Heart right ventricle (tissue), 16 donors: ENCODE data around the gene MGAT5B. TPM values are rescaled to one million over a fixed set of nuclear protein-coding genes. Genes with fewer than 3 reads are reported as not detected.
"Not testable (repeated sequence)": the region's sequence is repeated elsewhere in the genome, so short reads cannot be mapped to it uniquely, and the experiment has no call there.

ENCODE experiments used
- ATAC-seq, 8 donors: fragments of 200-7000 bp; cut with Tn5 transposase; one replicate each; pipeline ENCODE4 v1.9.1; 2020; ENCODE audit warnings: mild to moderate bottlenecking in 8 of 8, moderate library complexity in 8 of 8, moderate number of reproducible peaks in 1 of 8
- DNase-seq, 2 donors: peaks; one replicate each; pipeline ENCODE4 v3.0.0-alpha.2; 2020
- H3K27ac ChIP-seq, 10 donors: fragments of 200-600 bp; sonication (generic) in 2 of 10; one replicate each; pipeline versions ENCODE4 v1.5.0 to v1.8.0; 2020 to 2022; ENCODE audit warnings: mild to moderate bottlenecking in 3 of 10
- H3K27me3 ChIP-seq, 7 donors: fragments of 200-600 bp; one replicate each; pipeline ENCODE4 v1.8.0; 2021 to 2022; ENCODE audit warnings: mild to moderate bottlenecking in 2 of 7
- H3K36me3 ChIP-seq, 9 donors: fragments of 200-600 bp; sonication (generic) in 1 of 9; one replicate each; pipeline versions ENCODE4 v1.5.0 to v1.8.0; 2020 to 2022; ENCODE audit warnings: mild to moderate bottlenecking in 2 of 9
- H3K4me1 ChIP-seq, 9 donors: fragments of 200-600 bp; sonication (generic) in 1 of 9; one replicate each; pipeline versions ENCODE4 v1.5.0 to v1.8.0; 2020 to 2022; ENCODE audit warnings: mild to moderate bottlenecking in 4 of 9
- H3K4me3 ChIP-seq, 10 donors: fragments of 200-600 bp; sonication (generic) in 2 of 10; one replicate each; pipeline versions ENCODE4 v1.5.0 to v1.8.0; 2020 to 2022; ENCODE audit warnings: mild to moderate bottlenecking in 7 of 10, moderate library complexity in 2 of 10
- H3K9me3 ChIP-seq, 11 donors: fragments of 200-600 bp in 10 of 11; sonication (generic) in 2 of 11; one replicate each; pipeline versions ENCODE4 v1.5.0 to v1.8.0; 2013 to 2022; ENCODE audit warnings: mild to moderate bottlenecking in 2 of 11, control low read depth in 1 of 11, moderate library complexity in 1 of 11
- WGBS, 2 donors: extraction: QIAGEN DNeasy Blood & Tissue Kit; methylation state at CpG; one replicate each; pipeline ENCODE4 v1.1.7; 2013; ENCODE audit warnings: inconsistent platforms in 1 of 2; 5-methylcytosine and 5-hydroxymethylcytosine counted together
- intact Hi-C, 10 donors: fragments of 100-400 bp; cut with DNase I; formaldehyde crosslinking; loops; one replicate each; pipeline versions ENCODE4 v1.11.1 to v1.14.2; 2022
- polyA plus RNA-seq, 2 donors: library from polyadenylated mRNA; stranded (reverse); fragments of 200-250 nt; gene quantifications; one replicate each; pipeline ENCODE4 v1.2.3, GENCODE V29; 2013
- total RNA-seq, 10 donors: library from RNA; stranded (reverse); fragmentation: NEBNext Ultra II Directional in 3 of 10; extraction: Animal tissue kit (Norgen Biotek cat#: 25700) in 3 of 10; gene quantifications; one replicate each; pipeline versions ENCODE4 v1.2.1 to v1.2.4, GENCODE V29; 2021 to 2023
- TF ChIP-seq, protein P1 (sequence below), 9 donors: fragments of 200-600 bp; sonication (generic) in 2 of 9; IDR thresholded peaks; one replicate each; pipeline versions ENCODE4 v1.5.0 to v1.8.0; 2021 to 2022; ENCODE audit warnings: antibody characterized with exemption in 9 of 9, mild to moderate bottlenecking in 5 of 9, moderate library complexity in 1 of 9
- donor health status: Arrhythmogenic right ventricular cardiomyopathy.
- donor health status: ischemic (EF 13 %, LVEDD 7.1; RV severe dilation, severe dysfunction).
- donor health status: healthy with polysubstance abuse.
- donor health status: DM: no; HTN: yes; CAD: no.
- donor health status: DM: no; HTN: no; CAD: no.
- donor health status: ischemic (EF 25% LVEDD 6.9; RV normal size, moderate dysfunction).
- donor health status: ischemic (EF 25% LVEDD 5.7; RV mildly dilated, moderate dysfunction).
- donor health status: healthy.
- donor health status: DM: yes; HTN: yes; CAD: no.
- donor health status: Ischemic cardiomyopathy.
- donor health status: ischemic (EF 35%, LVEDD 5.7; RV mildly dilated, moderate dysfunction).
- donor health status: nonischemic (EF 11% LVEDD 7.7; RV severe dilation, severe dysfunction).
- donor health status: DM: yes; HTN: yes; CAD: no.
- donor health status: PGD.
- donor health status: ischemic (EF 29% LVEDD 5.4; RV normal size, mild dysfunction).
- donor health status: nonischemic (EF 23%, LVEDD 6.1; RV moderate dilation, normal function).

MGAT5B gene
- total and polyA plus RNA-seq, 12 donors, result 0.09 to 0.29 (median 0.13) TPM; not detected in 8

DNA sequence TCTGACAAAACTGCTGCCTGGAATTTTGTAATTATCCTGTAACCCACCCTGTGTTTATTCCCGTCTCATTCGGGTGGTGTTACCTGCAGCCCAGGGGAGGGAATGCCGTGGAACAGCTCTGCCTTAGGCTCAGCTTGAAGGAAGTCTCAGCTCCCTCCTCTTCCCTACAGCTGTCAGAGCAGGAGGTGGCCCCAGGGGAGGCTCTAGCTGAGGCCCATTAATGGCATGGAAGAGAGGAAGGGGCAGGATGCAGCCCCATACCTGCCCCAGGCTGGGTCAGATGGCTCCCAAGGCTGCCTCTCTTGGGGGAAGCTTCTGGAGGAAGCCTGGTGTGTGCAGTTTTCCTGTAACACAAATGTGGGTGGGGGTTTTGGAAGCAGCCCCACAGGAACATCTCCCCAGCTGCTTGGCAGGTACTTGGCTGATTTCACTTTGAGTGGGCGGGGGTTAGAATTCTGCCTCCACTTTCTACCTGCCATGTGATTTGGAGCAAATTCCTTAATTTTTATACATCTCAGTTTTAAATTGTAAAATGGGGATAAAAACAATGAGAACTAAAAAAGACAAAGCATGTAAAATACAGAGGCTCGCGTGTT lies 103.9 kb downstream of the MGAT5B start:
- intact Hi-C loops, result no loop called here
- WGBS, 2 donors, result 59 to 71% methylated on average over 6 of the region's 6 CpGs
- Histone ChIP-seq H3K36me3 (no peaks in the 10 kb centered on the region), H3K4me1 (peaks cover 2 to 16% (median 12%) of the 10 kb centered on the region in 9 donors), H3K27ac (no peak overlapping the region), H3K4me3 (no peak overlapping the region), H3K9me3 (peaks cover 0 to 4% (median 0%) of the 10 kb centered on the region in 11 donors), H3K27me3 (peaks cover 8 to 43% (median 38%) of the 10 kb centered on the region in 7 donors)
- no peak for ATAC-seq
- TF ChIP-seq, protein P1, sequence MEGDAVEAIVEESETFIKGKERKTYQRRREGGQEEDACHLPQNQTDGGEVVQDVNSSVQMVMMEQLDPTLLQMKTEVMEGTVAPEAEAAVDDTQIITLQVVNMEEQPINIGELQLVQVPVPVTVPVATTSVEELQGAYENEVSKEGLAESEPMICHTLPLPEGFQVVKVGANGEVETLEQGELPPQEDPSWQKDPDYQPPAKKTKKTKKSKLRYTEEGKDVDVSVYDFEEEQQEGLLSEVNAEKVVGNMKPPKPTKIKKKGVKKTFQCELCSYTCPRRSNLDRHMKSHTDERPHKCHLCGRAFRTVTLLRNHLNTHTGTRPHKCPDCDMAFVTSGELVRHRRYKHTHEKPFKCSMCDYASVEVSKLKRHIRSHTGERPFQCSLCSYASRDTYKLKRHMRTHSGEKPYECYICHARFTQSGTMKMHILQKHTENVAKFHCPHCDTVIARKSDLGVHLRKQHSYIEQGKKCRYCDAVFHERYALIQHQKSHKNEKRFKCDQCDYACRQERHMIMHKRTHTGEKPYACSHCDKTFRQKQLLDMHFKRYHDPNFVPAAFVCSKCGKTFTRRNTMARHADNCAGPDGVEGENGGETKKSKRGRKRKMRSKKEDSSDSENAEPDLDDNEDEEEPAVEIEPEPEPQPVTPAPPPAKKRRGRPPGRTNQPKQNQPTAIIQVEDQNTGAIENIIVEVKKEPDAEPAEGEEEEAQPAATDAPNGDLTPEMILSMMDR (IDR thresholded peaks at IDR 0.05), result no peak
- no peak for DNase-seq

DNA sequence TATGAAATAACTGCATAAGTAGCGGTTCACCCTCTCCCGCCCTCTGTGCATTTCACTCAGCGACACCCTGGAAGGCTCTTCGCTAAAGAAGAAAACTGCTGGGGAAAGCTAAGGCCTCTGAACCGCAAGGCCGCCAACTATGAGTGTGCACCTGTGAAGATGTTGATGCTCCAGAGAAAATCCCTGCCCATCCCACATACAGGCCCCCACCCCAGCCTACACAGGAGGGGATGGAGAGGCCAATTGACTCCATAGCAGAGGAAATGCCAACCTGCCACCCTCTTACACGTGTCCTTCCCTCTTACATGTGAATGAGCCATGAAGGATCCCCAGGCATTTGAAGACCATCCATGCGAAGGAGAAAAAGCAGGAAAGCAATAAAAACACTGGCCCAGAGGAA lies 104.8 kb downstream of the MGAT5B start:
- H3K27me3 ChIP-seq, result peaks cover 3 to 38% (median 29%) of the 10 kb centered on the region in 7 donors
- no peaks in the 10 kb centered on the region for H3K36me3 ChIP-seq
- peaks cover 2 to 16% (median 12%) of the 10 kb centered on the region in 9 donors for H3K4me1 ChIP-seq
- no peak overlapping the region for H3K4me3 ChIP-seq
- H3K27ac ChIP-seq, result no peak overlapping the region
- TF ChIP-seq, protein P1 (IDR thresholded peaks at IDR 0.05), result no peak
- 80 to 85% methylated on average over 8 of the region's 8 CpGs for WGBS, 2 donors
- no peak for ATAC-seq
- peaks cover 0 to 8% (median 0%) of the 10 kb centered on the region in 11 donors for H3K9me3 ChIP-seq
- intact Hi-C loops, result no loop called here
- DNase-seq, result no peak

DNA sequence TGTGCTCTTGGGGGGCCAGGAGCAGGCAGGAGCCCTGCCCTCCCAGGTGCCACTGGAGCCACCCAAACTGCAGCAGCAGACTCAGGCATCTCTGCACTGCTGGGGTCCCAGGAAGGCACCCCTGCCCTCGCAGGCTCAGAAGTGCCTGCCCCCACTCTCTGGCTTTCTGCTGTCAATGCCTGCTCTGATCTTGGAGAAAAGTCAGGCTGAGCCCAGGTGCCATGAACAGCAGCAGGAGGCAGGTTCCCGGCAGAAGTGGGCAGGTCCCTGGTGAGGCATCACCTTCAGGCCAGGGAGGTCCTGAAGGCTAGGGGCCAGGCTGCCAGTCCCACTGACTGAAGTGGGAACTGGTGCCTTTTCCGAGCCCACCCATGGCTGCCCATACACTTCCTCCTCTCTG lies 106.5 kb downstream of the MGAT5B start:
- Histone ChIP-seq H3K36me3 (no peaks in the 10 kb centered on the region), H3K27me3 (peaks cover 0 to 21% (median 13%) of the 10 kb centered on the region in 7 donors), H3K4me1 (peaks cover 0 to 4% (median 0%) of the 10 kb centered on the region in 9 donors), H3K9me3 (peaks cover 0 to 14% (median 0%) of the 10 kb centered on the region in 11 donors), H3K4me3 (no peak overlapping the region), H3K27ac (no peak overlapping the region)
- DNase-seq (no peak), ATAC-seq (no peak)
- TF ChIP-seq, protein P1 (IDR thresholded peaks at IDR 0.05), result no peak
- intact Hi-C loops, result no loop called here
- 86 to 87% methylated on average over 3 of the region's 3 CpGs for WGBS, 2 donors

DNA sequence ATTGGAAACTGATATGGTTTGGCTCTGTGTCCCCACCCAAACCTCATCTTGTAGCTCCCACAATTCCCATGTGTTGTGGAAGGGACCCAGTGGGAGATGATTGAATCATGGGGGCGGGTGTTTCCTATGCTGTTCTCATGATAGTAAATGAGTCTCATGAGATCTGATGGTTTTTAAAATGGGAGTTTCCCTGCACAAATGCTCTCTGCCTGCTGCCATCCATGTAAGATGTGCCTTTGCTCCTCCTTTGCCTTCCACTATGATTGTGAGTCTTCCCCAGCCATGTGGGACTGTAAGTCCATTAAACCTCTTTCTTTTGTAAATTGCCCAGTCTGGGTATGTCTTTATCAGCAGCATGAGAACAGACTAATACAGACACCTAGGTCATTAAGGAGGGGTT lies 109.8 kb downstream of the MGAT5B start:
- DNase-seq, result not testable (repeated sequence)

More for the DNA sequence above, 109.8 kb downstream of the MGAT5B start:
- Histone ChIP-seq H3K27me3 (peaks cover 0 to 23% (median 9%) of the 10 kb centered on the region in 7 donors), H3K9me3 (peaks cover 0 to 14% (median 0%) of the 10 kb centered on the region in 11 donors)
- H3K36me3 ChIP-seq, H3K4me1 ChIP-seq, intact Hi-C loops, H3K27ac ChIP-seq, H3K4me3 ChIP-seq, ATAC-seq: not testable (repeated sequence)
- 75 to 86% methylated on average over 1 of the region's 1 CpG for WGBS, 2 donors
